ENCODE results near the gene ANKMY1.

The ANKMY1 gene, protein sequence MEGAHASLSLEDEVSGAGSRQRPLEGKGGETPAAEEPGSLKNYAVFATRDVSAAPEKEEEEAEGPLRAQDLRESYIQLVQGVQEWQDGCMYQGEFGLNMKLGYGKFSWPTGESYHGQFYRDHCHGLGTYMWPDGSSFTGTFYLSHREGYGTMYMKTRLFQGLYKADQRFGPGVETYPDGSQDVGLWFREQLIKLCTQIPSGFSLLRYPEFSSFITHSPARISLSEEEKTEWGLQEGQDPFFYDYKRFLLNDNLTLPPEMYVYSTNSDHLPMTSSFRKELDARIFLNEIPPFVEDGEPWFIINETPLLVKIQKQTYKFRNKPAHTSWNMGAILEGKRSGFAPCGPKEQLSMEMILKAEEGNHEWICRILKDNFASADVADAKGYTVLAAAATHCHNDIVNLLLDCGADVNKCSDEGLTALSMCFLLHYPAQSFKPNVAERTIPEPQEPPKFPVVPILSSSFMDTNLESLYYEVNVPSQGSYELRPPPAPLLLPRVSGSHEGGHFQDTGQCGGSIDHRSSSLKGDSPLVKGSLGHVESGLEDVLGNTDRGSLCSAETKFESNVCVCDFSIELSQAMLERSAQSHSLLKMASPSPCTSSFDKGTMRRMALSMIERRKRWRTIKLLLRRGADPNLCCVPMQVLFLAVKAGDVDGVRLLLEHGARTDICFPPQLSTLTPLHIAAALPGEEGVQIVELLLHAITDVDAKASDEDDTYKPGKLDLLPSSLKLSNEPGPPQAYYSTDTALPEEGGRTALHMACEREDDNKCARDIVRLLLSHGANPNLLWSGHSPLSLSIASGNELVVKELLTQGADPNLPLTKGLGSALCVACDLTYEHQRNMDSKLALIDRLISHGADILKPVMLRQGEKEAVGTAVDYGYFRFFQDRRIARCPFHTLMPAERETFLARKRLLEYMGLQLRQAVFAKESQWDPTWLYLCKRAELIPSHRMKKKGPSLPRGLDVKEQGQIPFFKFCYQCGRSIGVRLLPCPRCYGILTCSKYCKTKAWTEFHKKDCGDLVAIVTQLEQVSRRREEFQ

DNA sequence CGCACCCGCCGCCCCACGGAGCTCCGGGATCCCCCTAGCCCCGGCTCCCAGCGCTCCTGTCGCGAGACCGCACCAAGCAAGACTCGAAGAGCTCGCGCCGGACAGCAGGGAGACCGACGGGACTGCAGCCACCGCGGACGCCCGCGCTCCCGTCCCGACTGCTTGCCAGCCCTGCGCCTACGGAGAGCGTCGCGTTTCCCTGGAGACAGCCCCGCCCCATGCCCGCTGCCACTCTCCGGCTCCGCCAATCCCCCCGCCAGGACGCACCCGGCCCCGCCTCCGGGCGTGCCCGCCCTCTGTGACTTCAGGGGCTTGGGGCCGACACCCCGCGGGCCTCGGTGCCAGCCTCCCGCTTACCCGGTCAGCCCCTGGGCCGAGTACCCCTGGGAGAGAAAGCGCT, at the start of gene ANKMY1:
ANKMY1 (minus strand) TSS at position 181 of the 400 bp plus-strand sequence. CDS start 653 bp downstream, outside the sequence.
- DNase-seq = peak; percentile 44

DNA sequence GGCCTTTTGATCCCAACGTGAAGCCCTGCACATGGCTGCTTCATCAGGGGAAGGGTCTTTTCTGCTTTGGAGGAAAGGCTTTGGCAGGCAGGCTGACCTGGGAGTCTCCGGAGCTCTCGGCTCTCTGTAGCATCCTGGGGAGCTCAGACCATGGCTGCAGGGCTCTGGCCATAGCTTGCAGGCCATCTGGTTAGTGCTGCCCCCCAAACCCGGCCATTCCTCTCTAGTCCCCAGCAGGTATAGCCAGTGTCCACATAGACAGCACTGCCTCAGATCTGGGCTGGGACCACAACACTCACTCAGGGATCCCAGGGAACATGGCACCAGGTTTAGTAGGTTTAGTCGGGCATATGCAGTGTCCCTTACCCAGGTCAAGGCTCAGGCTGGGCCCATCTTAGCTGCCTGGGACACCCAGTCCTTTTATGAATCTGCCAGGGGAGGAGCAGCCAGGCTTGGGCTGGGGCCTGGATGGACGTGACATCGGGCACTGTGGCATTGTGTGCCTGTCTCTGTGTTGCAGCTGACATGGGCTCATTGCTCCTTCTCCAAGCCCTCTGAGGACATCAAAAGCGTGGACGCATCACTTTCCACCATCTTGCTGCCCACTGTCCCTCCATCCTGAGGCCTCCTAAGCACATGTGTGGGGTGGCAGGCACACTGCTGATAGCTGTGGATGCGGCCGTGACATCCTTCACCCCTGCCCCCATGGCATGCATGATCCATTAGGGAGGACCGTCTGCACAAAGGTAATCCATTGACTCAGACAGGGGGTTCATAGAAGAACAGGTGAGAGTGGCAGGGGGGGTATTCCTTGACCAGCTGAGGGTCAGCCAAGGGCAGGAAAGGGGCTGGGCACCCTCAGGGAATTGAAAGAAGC, 48.3 kb upstream of the ANKMY1 start:
- no peak for DNase-seq

DNA sequence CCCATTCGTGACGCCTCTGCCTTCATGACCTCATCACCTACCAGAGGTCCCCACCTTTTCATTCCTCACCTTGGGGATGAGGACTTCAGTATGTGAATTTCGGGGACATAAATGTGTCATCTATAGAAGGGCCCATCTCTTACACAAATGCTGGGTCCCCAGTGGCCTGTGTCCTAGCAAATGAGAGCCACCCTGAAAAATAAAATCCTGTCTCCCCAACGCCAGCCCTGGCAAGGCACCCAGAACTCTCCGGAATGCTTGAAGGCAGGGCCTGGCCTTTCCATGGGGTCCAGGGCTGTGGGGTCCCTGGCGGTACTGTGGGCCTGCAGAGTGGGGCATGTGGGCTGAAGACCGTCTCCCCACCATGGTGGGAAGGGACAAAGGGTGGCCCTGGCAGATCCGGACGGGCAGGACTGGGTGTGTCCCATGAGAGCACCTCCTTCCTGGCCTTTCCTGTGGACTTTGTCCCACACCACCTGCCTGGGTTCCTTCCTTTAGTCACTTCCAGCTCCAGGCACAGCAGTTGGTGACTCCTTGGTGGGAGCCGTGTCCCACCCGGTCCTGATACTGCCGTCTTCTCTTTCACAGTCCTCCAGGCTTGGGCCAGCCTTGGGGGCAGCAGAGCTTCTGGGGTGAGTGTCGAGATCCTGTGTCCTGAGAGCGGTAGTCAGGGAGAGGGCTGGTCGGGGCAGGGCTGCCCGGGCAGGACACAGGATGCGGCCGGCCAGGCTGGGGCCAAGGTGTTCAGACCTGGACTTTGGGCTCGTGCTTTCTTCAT, 47.3 kb upstream of the ANKMY1 start:
- no peak for DNase-seq

DNA sequence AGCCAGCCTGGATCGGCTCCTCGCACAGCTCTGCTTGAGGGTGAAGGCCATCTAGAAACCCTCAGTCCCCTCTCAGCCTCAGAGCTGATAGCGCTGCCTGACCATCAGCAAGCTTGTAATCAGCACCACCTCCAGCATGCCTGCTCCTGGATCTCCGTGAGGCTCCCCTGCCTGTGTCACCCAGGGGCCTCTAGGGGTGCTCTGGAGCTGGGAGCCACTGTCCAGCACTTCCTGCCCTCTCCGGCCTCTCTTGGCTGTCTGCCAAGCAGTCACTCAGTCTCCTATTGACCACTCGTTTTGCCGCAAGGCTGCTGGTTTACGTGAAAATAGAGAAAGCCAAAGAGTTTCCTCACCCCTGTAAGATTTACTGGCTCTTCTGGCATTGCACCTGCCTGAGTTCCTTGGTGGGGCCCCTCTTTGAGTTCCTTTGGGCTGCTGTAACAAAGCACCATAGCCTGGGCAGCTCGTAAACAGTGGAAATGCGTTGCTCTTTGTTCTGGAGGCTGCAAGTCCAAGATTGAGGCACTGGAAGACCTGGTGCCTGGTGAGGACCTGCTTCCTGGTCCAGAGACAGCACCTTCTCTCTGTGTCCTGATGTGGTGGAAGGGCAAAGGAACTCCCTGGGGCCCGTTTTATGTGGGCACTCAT, 46.6 kb upstream of the ANKMY1 start:
- DNase-seq = no peak

DNA sequence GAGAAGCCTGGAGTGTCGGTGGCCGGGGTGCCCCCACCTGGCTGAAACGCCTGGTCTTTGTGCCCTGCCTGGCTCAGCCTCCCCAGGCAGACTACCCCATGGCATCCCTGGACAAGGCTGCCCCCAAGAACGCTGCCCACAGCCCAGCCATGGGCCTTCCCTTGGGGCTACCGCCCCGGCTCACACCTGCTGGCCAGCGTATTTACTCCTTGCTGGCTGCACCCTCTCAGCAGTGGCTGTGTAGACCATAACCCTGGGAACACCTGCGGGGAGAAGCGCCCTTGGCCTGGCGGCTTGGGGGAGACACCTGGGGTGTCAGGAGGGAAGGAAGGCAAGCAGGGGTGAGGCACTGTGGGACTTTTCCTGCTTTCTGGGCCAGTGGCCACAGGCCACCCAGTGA, 46.1 kb upstream of the ANKMY1 start:
- no peak for DNase-seq

DNA sequence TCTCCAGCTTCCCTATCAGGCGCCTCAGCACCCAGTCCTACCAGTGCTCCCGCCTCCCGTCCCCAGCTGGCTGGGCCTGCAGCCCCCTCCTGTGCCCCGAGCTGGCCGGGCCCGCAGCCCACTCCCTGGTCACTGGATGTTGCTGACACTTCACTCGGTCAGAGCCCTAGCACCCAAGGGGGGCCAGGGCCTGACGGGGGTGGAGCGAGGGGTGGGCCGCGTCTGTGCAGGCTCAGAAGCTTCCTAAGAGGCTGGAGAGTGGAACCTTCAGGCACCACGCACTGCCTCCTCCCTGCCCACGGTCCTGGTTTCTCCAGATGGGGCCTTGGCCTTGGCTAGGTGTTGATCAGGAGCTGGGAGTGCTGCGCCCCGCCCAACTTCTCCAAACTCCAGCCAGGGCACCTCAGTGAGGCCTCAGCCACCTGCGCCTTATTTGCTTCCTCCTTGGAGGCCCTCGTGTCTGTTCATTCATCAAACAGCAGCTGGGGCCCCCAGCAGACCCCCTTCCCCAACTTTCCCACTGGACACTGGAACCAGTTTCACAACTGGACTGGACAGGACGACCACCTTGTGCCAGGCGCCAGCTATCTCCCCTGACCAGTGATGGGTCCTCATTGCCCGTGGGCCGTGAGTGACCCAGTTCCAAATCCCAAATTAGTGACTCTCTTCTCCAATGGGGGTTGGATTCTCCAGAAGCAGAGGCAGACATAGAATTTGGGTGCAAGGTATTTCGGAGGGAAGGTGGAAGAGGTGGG, 45.5 kb upstream of the ANKMY1 start:
- DNase-seq = no peak

DNA sequence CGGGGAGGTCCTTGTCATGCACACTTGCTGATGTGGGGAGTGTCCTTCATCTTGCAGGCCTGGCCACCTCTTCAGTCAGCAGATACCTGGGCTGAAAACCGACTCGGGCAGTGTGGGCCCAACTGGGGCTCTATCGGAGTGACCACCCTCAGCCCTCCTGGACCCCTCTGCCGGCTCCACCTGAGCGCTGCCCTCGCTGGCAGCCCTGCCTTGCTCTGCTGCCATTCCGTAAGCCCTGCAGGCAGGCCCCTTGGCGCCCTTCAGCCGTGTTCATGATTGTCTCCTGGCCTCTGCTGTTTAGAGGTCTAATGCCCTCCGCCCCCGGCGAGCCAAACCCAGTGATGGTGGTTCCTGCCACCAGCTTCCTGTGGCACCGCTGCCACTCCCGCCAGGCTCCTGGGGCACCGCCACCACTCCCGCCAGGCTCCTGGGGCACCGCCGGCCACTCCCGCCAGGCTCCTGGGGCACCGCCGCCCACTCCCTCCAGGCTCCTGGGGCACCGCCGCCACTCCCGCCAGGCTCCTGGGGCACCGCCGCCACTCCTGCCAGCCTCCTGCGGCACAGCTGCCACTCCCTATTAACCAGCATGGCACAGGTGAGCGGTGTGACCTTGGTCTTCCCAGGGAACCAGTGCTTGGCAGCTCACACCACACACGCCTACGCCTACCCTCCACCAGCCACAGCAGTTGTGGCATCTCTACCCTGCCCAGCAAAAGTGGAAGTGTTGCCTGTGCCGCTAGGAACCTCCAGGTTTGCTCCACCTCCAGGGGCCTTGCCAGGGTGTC, 44.7 kb upstream of the ANKMY1 start:
- DNase-seq = no peak

DNA sequence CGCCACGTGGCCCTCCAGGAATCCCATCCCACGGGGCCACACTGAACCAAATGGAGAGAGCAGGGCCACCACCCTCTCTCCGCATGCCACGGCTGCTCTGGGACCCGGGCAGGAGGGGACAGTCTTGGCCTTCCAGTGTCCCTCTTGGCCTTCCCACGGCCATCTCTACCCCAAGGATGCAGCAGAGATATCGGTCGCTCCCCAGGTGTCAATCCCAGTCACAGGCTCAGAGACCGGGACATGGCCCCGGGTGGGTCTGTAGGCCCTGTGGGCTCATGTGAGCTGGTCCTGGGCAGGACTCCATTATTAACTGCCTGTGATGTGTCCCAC, 44.0 kb upstream of the ANKMY1 start:
- no peak for DNase-seq

DNA sequence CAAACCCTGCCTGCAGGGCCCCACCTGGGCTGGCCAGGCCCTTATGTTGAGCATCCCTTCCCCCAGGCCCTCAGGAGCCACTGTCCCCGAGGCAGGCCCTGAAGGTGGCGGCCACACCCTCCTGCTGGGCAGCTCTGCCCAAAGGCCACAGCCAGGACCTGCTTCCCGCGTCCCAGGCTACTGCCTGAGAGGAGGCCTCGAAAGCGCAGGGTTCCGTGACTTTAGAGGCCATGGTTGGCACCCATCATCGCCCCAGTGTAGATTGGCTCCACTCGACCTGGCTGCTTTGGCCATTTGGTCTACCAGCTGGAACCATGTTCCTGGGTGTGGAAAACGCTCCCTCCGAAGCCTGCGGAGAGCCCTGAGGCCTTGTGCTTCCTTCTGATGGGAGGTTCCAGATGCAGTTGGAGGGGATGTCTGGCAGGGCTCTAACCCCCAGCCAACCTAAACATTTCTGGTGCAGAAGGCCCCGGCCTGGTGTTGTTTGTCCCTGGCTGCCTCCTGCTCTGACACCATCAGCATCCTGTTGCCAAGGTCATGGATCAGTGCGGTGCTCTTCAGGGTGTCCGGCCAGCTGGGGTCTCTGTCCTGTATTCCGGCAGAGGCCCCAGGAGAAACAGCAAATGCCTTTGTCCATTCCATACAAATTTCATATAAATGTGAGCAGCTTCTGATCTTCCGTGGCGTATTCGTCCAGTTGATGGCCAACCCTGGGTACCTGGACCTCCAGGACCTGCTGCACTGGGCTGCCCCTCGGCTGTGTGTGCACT, 43.5 kb upstream of the ANKMY1 start:
- DNase-seq = no peak

DNA sequence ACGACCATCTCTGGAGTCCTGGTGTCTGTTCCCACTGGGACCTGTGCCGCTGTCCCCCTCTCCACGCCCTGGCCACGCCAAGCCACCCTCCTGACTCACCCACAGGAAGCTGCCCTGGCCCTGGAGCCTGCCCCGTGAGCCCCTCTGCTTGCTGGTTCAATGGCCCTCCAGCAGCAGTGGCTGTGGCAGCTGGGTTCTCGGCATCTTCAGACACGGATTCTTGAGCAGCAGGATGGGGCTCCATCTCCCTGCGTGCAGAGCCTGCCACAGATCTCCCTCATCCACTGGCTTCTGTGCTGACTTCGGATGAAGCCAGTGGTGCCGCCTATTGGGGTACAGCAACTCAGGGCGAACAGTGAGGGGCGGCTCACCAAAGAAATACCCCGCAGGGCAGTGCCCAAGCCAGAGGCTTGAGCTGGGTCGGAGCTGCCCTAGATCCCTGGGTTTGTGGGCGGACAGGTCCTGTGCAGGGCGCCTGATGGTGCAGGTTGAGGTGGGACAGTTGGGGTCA, 42.7 kb upstream of the ANKMY1 start:
- no peak for DNase-seq

DNA sequence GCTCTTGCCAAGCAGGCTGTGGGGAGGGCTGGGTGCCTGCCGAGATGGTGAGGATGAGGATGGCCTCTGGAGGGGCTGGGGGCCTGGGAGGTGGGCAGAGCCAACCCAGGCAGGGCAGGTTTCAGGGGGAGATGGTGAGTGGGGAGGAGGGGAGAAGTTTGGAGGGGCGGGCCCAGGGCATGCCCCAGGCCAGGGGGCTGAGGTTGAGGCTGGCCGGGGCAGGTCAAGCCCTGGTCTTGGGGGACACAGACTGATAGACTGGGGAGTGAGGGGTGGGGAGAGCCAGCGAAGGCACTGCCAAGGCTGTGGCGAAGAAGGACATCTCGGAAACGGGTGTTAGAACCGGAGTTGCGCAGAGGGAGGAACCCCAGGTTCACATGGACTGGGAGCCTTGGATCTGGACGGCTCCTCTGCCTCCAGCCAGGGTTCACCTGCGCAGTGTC, 41.4 kb upstream of the ANKMY1 start:
- no peak for DNase-seq

DNA sequence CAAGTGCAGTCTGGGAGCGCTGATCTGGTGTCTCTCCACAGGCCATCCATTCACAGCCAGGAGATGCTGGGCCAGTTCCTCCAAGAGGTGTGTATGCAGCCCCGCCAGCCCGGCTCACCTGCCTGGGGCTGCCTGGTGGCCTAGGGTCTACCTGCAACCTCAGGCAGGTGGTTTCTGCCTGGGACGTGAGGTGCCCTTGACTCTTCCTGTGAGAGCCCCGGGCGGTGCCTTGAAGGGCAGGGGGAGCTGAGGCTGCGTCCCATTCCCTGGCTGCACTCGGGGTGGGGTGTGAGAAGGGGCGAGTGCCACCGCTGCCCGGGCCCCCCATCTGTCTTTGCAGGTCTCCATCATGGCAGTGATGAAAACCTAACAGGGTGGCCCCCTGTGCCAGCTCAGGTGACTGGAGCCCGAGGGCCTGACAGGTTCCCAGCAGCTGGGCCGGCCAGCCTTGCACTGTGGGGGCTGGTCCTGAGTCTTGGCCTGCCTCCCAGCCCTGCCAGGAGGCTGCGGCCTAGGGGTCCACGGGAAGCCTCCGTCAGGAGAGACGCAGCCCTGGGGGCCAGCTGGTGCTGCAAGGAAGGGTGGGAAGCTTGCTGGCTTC, 40.6 kb upstream of the ANKMY1 start:
- no peak for DNase-seq

DNA sequence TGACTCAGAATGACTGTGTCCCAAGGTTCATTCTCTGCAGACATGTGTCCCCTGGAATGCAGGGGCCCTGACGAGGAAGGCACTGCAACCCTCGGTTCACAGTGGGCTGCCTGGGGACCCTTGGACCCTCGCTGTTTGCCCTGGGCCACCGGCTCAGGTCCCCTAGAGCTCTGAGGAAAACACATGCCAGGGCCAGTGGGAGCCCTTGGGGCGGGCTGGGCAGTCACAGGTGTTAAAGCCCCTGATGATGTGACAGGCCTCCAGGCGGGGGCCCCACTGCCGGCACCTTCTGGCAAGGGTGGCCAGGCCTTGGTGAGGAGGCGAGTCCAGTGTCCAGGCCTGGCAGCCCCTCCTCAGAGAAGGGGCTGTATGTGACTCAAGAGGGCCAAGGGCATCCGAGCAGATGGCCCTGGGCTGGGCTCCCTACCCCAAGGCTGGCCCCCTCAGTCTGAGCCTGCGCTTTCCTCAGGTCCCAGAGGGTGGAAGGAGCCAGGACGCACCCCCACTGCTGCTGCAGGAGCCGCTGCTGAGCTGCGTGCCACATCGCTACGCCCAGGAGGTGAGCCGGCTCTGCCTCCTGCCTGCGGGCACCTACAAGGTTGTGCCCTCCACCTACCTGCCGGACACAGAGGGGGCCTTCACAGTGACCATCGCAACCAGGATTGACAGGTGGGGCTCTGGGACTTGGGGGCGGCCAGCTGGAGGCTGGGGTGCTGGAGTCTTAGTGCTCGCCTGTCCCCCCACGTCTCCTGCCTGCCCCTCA, 39.8 kb upstream of the ANKMY1 start:
- no peak for DNase-seq

DNA sequence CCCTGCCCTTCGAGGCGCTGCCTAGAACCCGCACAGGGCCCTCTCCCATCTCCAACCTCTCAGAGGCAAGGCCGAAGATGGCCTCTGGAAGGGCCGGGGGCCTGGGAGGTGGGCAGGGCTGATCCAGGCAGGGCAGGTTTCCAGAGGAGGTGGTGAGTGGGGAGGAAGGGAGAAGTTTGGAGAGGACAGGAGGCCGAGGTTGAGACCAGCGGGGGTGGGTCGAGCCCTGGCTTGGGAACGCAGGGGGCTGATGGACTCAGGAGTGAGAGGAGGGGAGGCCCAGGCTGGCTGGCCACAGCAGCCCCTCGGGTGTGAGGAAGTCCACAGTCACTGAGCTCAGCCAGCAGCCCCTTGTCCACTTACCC, 39.2 kb upstream of the ANKMY1 start:
- DNase-seq = no peak

DNA sequence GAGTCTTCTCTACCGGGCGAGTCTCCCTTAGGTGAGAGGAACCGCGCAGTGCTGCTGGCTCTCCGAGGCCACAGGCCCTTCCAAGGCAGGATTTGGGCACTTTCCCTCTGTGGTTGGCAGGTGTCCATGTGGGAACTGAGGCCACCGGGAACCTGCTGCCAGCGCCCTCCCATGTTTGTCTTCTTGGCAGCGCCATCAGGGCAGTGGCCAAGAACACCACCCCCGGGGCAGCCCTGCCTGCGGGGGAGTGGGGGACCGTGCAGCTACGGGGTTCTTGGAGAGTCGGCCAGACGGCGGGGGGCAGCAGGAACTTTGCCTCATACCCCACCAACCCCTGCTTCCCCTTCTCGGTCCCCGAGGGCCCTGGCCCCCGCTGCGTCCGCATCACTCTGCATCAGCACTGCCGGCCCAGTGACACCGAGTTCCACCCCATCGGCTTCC, 38.7 kb upstream of the ANKMY1 start:
- no peak for DNase-seq

DNA sequence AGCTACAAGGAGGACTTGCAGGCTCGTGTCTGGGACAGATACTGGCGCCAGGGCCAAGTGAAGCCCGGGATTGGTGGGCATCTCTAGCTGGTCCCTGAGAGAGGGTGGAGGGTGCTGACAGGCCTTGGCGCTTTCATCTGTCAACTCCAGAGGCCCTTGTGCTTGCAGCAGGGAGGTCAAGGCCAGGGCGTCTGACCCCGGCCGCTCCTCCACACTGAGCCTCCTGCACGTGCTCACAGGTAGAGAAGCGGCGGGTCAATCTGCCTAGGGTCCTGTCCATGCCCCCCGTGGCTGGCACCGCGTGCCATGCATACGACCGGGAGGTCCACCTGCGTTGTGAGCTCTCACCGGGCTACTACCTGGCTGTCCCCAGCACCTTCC, 38.3 kb upstream of the ANKMY1 start:
- DNase-seq = no peak

DNA sequence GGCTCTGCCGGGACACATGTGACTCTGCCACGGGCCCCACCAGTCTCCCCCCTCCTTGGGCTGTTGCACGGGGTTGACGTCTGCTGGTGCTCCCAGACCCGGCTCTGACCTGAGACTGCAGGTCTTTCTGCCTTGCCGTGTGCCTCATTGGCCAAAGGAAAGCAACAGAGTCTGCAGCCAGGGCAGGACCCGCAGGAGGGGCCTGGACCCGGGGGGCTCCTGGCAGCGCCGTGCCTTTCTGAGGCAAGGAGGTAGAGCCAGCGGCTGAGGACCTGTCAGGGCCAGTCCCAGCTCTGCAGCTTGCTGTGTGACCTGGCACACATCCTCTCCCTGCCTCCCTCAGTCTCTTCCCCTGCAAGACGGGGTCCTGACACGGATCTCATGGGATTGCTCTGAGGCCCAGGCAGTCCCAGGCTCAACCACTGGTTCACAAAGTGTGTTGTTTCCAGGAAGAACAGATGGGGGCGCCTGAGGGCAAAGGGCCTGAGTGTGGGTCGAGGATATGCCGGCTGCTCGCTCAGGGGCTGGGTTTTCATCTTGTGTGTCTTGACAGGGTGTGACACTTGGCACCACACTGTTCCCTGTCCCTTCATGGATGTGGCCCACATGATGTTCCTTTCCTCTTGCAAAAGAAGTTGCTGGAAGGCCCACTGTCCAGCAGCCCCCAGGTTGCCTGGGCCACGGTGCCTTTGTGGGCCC, 37.7 kb upstream of the ANKMY1 start:
- DNase-seq = no peak
